Posterior cingulate gyrus (tissue), 11 donors: ENCODE measurements around the gene TSPAN18.

Experiments
- DNase-seq, 10 donors: peaks; one replicate each; pipeline versions ENCODE4 v3.0.0 to v3.0.0-alpha.2; 2020 to 2021; ENCODE audit warnings: mixed read lengths in 3 of 10
- intact Hi-C: fragments of 100-400 bp; cut with DNase I; formaldehyde crosslinking; loops from one replicate; pipeline ENCODE4 v1.15.1; 2023

TSPAN18 gene

DNA sequence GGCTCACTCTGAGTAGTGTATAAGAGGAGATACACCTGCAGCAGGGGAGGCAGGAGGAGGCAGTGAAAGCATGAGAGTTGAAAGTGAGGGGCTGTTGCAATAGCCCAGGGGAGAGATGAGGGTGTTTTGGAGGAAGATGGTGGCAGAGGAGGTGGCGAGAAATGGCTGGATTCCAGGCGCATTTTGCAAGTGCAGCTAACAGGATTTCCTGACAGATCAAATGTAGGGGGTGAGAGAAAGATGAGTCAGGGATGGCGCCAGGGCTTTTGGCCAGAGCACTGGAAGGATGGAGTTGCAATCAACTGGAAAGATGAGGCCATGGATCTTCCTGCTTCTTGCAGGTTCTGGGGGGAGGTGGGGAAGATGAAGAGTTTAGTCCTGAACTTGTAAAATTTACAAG lies 16.8 kb upstream of the TSPAN18 start:
- intact Hi-C loops: no loop called here
- DNase-seq: peak in 7 of 10 donors; percentile 28 to 87 (median 40)

GRCh38 chr11:44711113-44711786 lies 15.5 kb upstream of the TSPAN18 start:
- no peak for DNase-seq
- intact Hi-C loops: no loop called here

- intact Hi-C loops: no loop called here
- no peak for DNase-seq
Measured at GRCh38 chr11:44711787-44712608, 14.8 kb upstream of the TSPAN18 start.

DNA sequence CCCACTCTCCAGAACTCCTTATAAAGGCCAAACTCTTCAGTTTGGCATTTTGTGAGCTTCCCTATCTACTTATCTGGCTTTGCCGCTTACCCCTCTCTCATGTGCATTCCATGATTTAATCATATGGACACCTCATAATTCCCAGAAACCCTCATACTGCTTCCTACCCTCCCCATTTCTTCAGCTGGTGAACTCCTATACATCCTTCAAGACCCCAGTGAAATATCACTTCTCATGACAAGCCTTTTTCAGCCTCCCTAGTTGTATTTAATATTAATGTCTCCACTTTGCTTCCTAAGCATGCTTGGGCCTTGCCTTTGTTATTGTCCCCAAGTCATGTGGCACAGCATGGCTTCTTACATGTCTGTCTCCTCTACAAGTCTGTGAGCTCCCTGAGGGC lies 13.7 kb upstream of the TSPAN18 start:
- intact Hi-C loops: no loop called here
- no peak for DNase-seq

- DNase-seq: peak in 1 of 10 donors; percentile 29
- intact Hi-C loops: no loop called here
Measured at GRCh38 chr11:44716256-44716655, 10.5 kb upstream of the TSPAN18 start.

DNA sequence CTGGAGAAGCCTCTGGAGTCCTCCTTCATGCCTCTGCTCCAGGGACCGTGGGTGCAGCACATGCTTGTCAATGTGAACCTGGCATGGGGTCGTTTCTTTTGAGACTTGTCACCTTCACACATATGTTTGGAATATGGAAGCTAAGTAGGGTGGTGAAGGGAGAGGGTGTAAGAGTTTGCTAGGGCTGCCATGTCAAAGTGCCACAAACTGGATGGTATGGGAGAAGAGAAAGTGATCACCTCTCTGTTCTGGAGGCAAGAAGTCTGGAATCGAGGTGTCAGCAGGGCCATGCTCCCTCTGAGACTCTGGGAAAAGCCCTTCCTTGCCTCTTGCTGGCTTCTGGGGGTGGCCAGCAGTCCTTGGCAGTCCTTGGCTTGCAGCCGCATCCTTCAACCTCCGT lies 8.7 kb upstream of the TSPAN18 start:
- intact Hi-C loops: no loop called here
- DNase-seq: no peak

GRCh38 chr11:44718612-44719390 lies 8.0 kb upstream of the TSPAN18 start:
- intact Hi-C loops: no loop called here

DNA sequence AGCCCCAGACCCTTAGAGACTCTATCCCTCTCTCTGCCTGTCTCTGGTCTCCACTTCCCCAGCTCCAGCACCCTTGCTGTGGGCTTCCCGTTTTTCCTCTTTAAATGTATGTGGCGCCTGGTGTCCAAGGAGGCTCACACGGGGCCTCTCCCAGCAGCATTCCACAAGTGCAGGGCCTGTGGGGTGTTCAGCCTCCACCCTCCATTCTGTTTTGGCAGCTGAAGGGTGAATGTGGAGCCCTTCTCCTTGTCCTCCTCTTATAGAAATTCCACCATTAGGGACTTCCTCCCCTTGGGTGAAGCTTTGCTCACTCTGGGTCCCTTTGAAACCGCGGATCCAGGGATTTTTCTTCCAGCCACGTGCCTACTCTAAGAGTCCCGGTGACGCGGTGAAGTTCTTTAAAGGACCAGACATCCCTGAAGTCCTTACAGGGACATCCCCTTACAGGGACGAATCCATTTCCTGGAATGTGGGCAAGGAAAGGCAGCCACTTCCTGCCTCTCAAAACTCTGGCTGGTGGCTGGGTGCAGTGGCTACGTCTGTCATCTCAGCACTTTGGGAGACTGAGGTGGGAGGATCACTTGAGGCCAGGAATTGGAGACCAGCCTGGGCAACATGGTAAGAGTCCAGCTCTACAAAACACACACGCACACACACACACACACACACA lies 1.6 kb upstream of the TSPAN18 start:
- intact Hi-C loops: loop anchor here (5.0 kb wide), 4 partner anchors 103 to 187 kb away; no protein-coding TSS in a partner anchor
- DNase-seq: peak in 1 of 10 donors; percentile 53

More at GRCh38 chr11:44718612-44719390, 8.0 kb upstream of the TSPAN18 start:
- peak in 1 of 10 donors; percentile 11 for DNase-seq

DNA sequence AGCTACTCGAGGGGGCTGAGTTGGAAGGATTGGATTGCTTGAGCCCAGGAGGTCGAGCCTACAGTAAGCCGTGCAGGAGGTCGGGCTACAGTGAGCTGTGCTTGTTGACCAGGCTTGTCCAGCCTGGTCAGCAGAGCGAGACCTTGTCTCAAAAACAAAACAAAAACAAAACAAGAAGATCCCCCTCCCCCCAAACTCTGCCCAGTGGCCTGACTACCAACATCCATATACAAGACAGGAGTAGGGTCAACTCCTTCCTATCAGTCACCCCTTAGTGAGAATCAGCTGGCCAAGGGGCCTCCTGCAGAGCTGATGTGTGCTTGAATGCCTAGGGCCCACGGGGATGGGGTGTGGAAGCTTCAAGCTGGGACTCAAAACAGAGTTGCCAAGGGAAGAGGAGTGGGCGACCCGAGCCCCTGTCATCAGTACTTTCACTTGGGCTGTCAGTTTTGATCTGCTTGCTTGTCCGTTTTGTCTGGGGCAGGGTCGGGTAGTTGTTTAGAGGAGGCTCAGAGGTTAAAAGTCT lies 942 bp upstream of the TSPAN18 start:
- DNase-seq: peak in 1 of 10 donors; percentile 37
- intact Hi-C loops: loop anchor here (5.0 kb wide), 4 partner anchors 104 to 186 kb away; no protein-coding TSS in a partner anchor

GRCh38 chr11:44727114-44727372 lies 281 bp downstream of the TSPAN18 start:
- intact Hi-C loops: loop anchor here (5.0 kb wide), 4 partner anchors 105 to 185 kb away; no protein-coding TSS in a partner anchor
- no peak for DNase-seq

DNA sequence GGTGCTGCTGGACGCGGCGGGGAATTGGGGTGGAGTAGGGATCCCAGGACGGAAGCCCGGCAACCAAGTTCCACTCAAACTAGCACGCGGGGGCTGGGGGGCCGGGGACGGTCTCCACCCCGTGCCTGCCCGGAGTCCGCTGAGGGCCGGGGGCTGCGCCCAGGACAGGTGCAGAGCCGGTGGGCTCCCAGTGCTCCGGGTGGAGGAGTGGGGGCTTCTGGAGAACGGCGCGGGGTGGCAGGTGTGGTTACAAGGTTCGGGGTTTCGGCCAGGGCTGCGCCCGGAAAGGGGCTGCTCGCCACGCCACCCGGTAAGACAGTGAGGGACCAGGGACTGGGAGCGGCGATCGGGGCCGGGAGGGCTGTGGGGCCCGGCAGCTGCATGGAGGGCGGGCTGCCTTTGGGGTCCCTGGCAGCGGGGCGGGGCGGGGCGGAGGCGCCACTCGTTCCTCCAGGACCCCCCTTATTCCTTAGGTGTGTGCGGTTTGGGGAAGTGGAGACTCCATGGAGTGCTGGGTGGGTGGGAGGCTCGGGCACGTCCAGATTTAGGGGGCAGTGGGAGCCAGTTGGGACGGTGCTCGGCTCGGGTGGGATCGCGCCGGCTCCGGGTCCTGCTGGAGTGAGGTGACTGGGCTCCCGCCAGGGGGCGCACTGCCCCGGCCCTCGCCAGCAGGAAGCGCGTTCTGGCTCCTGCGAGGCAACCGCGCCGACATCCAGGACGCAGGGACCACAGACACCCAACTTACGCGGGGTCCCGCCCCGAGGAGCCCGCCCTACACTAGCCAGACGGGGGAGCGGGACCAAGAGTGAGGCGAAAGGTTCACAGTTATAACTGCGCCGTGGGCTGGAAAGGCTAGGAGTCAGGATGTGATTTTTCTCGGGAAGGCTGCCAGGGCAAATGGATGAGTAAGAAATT lies 868 bp downstream of the TSPAN18 start:
- peak; percentile 61 to 97 (median 79) for DNase-seq
- intact Hi-C loops: loop anchor here (5.0 kb wide), 4 partner anchors 105 to 185 kb away; no protein-coding TSS in a partner anchor

GRCh38 chr11:44728491-44728910 lies 1.7 kb downstream of the TSPAN18 start:
- DNase-seq: no peak
- intact Hi-C loops: loop anchor here (5.0 kb wide), 4 partner anchors 106 to 184 kb away; no protein-coding TSS in a partner anchor

GRCh38 chr11:44729063-44729462 lies 2.3 kb downstream of the TSPAN18 start:
- intact Hi-C loops: loop anchor here (5.0 kb wide), 4 partner anchors 107 to 183 kb away; no protein-coding TSS in a partner anchor
- DNase-seq: no peak

DNA sequence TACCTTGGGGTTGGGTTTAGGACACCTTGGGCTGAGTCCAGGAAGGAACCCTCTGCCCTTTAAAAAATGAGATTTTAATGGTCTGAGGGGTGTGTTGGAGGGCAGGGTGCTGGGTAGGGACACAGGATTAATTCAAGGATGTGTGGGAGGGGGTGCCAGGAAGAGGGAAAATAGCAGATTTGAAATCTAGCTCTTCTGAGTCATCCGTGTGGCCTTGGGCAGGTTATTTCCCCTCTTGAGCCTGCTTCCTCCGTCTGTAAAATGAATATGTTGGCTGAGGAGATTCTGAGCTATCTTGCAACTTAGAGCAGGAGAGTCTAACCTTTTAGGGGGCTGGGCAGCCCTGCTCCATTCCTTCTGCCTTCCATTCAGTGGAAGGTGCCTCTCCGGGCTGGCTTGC lies 3.0 kb downstream of the TSPAN18 start:
- intact Hi-C loops: loop anchor here (5.0 kb wide), 4 partner anchors 107 to 183 kb away; no protein-coding TSS in a partner anchor

DNA sequence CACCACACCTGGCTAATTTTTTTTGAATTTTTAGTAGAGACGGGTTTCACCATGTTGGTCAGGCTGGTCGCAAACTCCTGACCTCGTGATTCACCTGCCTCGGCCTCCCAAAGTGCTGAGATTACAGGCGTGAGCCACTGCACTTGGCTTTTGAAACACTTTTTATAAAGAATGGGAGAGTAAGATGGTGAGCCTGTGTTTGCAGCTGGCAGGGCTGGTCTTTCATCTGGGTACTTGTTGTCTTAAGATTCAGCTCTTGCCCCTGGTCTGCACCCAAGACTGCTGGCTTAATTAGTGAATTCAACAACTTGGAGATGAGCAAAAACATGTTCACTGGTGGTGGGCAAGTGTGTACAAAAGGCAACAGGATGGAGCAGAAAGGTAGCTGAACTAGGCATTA lies 4.0 kb downstream of the TSPAN18 start:
- DNase-seq: no peak
- intact Hi-C loops: no loop called here

More for the DNA sequence above, 3.0 kb downstream of the TSPAN18 start:
- DNase-seq: no peak

DNA sequence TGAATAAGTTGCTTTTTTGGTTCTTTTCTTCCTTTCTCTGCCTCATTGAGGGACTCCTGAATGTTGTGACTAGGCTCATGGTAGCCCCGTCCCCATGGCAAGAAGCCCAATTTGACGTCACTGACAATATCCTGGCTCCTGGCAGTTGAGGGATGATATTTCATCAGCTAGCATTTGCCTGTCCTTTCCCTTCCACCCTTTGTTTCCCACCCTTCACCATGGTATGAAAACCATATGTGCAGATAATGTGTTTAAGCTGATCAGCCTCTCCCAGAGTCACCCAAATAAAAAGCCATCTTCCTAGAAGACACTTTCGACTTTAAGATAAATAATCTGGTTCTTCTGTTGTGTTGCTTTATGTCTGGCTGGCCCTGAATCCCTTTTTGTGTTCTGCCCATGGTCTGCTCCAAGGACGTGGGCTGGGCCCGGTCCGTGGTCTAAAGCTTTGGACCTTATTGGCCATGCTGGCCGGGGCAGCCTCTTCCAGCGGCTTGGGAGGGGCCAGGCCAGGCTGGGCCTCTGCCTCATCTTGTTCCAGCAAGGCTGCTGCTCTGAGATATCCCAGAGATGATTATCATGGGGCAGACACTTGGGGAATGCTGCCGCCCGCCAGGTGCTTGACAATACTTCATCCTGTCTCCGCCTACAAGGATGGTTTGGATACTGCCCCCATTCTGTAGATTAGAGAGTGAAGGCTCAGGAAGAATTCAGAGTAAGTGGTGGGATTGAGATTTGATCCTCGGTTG lies 5.1 kb downstream of the TSPAN18 start:
- intact Hi-C loops: no loop called here
- DNase-seq: no peak

GRCh38 chr11:44732564-44732963 lies 5.8 kb downstream of the TSPAN18 start:
- intact Hi-C loops: no loop called here
- no peak for DNase-seq

- intact Hi-C loops: no loop called here
- DNase-seq: no peak
Measured at GRCh38 chr11:44733877-44734276, 7.1 kb downstream of the TSPAN18 start.
